ENCODE data around the gene HEATR5A.

GRCh38 chr14:31294746-31295405, 125.5 kb downstream of the HEATR5A start:
- TF ChIP-seq PPARA (CRISPR knock-in tag; IDR thresholded peaks at IDR 0.05; ENCODE audit: borderline replicate concordance) (no peak), ARNTL (CRISPR knock-in tag; IDR thresholded peaks at IDR 0.05; ENCODE audit: borderline replicate concordance, low read depth) (no peak)

Measured in SK-N-SH treated with all-trans-retinoic acid at 6 μM for 48 hours (cell line).